Measurements from ENCODE around the gene VMO1. TPM values are rescaled to one million over a fixed set of nuclear protein-coding genes. Genes with fewer than 3 reads are reported as not detected.

Gene VMO1
- total and polyA plus RNA-seq, 9 of the 15 experiments (the other 6 are each of a cell fraction or from before 2014, with no cell fraction given) = 0.31 TPM; not detected in 8

DNA sequence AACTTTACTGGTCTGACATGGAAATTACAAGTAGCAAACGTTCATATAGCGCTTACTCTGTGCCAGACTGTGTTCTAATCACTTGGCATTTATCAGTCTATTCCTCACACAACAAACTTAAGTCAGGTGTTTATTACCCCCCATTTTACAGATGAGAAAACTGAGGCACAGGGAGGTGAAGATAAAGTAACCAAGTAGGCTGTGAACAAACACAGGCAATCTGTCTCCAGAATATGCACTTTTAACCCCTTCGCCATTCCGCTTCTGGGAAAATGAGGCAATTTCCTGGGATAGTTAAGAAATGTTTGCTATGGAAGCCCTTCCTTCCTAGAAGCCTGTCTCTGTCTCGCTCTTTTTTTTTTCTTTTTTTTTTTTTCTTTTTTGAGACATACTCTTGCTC is 34.2 kb downstream of the VMO1 start:
- H3K27ac ChIP-seq (ENCODE audit: extremely low read depth, low read depth, low read length) = no peak overlapping the region
- ATAC-seq = no peak
- TF ChIP-seq ZNF431 (CRISPR knock-in tag; IDR thresholded peaks at IDR 0.05) = no peak
- no peak for TF ChIP-seq HNRNPLL (IDR thresholded peaks at IDR 0.05; ENCODE audit: low read depth, low read length, poor library complexity, severe bottlenecking)
- peak; percentile 85 for TF ChIP-seq ADNP (tag; IDR thresholded peaks at IDR 0.05)
- TF ChIP-seq NUFIP1 (IDR thresholded peaks at IDR 0.05; ENCODE audit: partially characterized antibody) = no peak
- TF ChIP-seq, protein P1, sequence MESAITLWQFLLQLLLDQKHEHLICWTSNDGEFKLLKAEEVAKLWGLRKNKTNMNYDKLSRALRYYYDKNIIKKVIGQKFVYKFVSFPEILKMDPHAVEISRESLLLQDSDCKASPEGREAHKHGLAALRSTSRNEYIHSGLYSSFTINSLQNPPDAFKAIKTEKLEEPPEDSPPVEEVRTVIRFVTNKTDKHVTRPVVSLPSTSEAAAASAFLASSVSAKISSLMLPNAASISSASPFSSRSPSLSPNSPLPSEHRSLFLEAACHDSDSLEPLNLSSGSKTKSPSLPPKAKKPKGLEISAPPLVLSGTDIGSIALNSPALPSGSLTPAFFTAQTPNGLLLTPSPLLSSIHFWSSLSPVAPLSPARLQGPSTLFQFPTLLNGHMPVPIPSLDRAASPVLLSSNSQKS (CRISPR knock-in tag; IDR thresholded peaks at IDR 0.05) = no peak
- TF ChIP-seq COPS2 (conservative IDR thresholded peaks at IDR 0.05) = no peak
- TF ChIP-seq CEBPG (CRISPR knock-in tag; IDR thresholded peaks at IDR 0.05) = no peak
- TF ChIP-seq CEBPG (tag; conservative IDR thresholded peaks at IDR 0.05 in 1 of 2, IDR thresholded peaks at IDR 0.05 in 1 of 2) = peak in 1 of 2 experiments; percentile 78; a peak in 2 of 4 replicates
- TF ChIP-seq DPF2 (IDR thresholded peaks at IDR 0.05) = no peak
- TF ChIP-seq KAT7 (CRISPR knock-in tag; IDR thresholded peaks at IDR 0.05; ENCODE audit: borderline replicate concordance) = no peak
- TF ChIP-seq SRSF3 (IDR thresholded peaks at IDR 0.05; ENCODE audit: insufficient read depth, low read length) = no peak
- TF ChIP-seq MAFG (tag; conservative IDR thresholded peaks at IDR 0.05) = no peak
- TF ChIP-seq RBM25 (IDR thresholded peaks at IDR 0.05; ENCODE audit: low read depth, low read length, severe bottlenecking) = peak; percentile 91
- TF ChIP-seq BCOR (IDR thresholded peaks at IDR 0.05) = peak; percentile 80; the same call in 1 of the 2 replicates
- TF ChIP-seq, protein P2, sequence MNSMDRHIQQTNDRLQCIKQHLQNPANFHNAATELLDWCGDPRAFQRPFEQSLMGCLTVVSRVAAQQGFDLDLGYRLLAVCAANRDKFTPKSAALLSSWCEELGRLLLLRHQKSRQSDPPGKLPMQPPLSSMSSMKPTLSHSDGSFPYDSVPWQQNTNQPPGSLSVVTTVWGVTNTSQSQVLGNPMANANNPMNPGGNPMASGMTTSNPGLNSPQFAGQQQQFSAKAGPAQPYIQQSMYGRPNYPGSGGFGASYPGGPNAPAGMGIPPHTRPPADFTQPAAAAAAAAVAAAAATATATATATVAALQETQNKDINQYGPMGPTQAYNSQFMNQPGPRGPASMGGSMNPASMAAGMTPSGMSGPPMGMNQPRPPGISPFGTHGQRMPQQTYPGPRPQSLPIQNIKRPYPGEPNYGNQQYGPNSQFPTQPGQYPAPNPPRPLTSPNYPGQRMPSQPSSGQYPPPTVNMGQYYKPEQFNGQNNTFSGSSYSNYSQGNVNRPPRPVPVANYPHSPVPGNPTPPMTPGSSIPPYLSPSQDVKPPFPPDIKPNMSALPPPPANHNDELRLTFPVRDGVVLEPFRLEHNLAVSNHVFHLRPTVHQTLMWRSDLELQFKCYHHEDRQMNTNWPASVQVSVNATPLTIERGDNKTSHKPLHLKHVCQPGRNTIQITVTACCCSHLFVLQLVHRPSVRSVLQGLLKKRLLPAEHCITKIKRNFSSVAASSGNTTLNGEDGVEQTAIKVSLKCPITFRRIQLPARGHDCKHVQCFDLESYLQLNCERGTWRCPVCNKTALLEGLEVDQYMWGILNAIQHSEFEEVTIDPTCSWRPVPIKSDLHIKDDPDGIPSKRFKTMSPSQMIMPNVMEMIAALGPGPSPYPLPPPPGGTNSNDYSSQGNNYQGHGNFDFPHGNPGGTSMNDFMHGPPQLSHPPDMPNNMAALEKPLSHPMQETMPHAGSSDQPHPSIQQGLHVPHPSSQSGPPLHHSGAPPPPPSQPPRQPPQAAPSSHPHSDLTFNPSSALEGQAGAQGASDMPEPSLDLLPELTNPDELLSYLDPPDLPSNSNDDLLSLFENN (IDR thresholded peaks at IDR 0.05; ENCODE audit: low read depth in 2 of 2, low read length in 2 of 2) = no peak
- peak in 1 of 2 experiments; percentile 67; a peak in 2 of 4 replicates for TF ChIP-seq KDM1A (IDR thresholded peaks at IDR 0.05)
- TF ChIP-seq RCOR1 (IDR thresholded peaks at IDR 0.05; ENCODE audit: borderline replicate concordance in 1 of 2, low read depth in 2 of 2, low read length in 2 of 2) = 0 out of 4 replicates have a peak, but pooled peaks of 1 of the 2 experiments have one; percentile 23
- TF ChIP-seq SMAD2 (IDR thresholded peaks at IDR 0.05; ENCODE audit: low read depth, low read length) = no peak
- intact Hi-C loops (cut with micrococcal nuclease) (no loop called here), in situ Hi-C loops (cut with MboI) (no loop called here)
- no peak overlapping the region for H2AFZ ChIP-seq (ENCODE audit: low read depth, low read length)
- H3K9me3 ChIP-seq (replicated peaks; ENCODE audit: control insufficient read depth, insufficient read depth, low read depth, low read length) = no peaks in the 10 kb centered on the region
- ChIA-PET POLR2A (no interaction called here), CTCF (ENCODE audit: low intra/inter-chr PET ratio) (no interaction called here)
- H3K36me3 ChIP-seq (ENCODE audit: control insufficient read depth, insufficient read depth, low read length) = no peaks in the 10 kb centered on the region
- no peaks in the 10 kb centered on the region for H4K20me1 ChIP-seq (replicated peaks; ENCODE audit: control insufficient read depth, insufficient read depth, low read length)
- no peak overlapping the region for H3K4me3 ChIP-seq
- no peak for DNase-seq (ENCODE audit: extremely low read depth in 1 of 4, low spot score in 3 of 4)
- no peaks in the 10 kb centered on the region for H3K79me2 ChIP-seq (ENCODE audit: control insufficient read depth, insufficient read depth, low read length)
- H3K4me2 ChIP-seq (ENCODE audit: insufficient read depth, low read length) = no peak overlapping the region
- no TSS peak for BruUV-seq (replicated peaks)
- H3K27me3 ChIP-seq (ENCODE audit: control insufficient read depth in 2 of 2, insufficient read depth in 2 of 2, low read length in 2 of 2) = peaks cover 18 to 26% of the 10 kb centered on the region in 2 experiments; a peak in 4 of 5 replicates
- H3K9ac ChIP-seq (ENCODE audit: insufficient read depth in 1 of 2, low read depth in 2 of 2, low read length in 2 of 2) = no peak overlapping the region
- no peaks in the 10 kb centered on the region for H3K9me1 ChIP-seq (ENCODE audit: control insufficient read depth, insufficient read depth, low read length)
- WGBS (ENCODE audit: insufficient coverage, low coverage, missing lambda C conversion rate) = 4% methylated on average over 4 of the region's 5 CpGs
- no peak for FAIRE-seq
- H3K4me1 ChIP-seq (replicated peaks in 1 of 2; ENCODE audit: control insufficient read depth in 2 of 2, insufficient read depth in 2 of 2, low read length in 2 of 2) = no peaks in the 10 kb centered on the region
